ENCODE measurements around the gene CCT5.
"Not testable (repeated sequence)": the region's sequence is repeated elsewhere in the genome, so short reads cannot be mapped to it uniquely, and the experiment has no call there.

Gene CCT5

GRCh38 chr5:10277773-10278630, 27.9 kb downstream of the CCT5 start:
- DNase-seq (ENCODE audit: low spot score), result no peak

DNA sequence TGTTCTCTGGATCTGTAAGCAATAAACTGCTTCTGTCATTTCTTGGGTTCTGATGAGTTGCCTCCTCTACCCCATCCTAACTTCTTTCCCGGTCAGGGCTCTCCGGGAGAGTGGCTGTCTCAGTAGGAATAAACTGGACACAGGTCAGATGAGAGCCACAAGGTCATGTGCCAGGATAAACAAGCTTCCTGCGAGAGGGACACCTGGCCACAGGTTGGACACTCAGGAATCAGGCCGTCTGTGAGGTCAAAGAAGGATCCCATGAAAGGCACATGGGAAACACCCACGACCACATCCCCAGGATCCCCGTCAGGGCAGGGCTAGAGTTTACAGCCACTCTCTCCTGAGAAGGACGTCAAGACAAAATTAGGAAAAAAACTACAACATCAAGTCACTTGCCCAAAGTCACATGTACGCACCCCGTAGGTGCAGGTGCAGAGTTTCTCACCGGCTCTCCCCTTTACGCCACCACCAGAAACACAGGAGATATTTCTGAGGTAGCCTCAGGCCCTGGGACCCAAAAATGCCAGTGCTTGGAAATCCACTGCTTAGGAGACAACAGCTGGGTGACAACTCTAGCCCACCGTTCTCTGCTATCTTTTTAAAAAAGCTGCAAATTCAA, 28.7 kb downstream of the CCT5 start:
- DNase-seq (ENCODE audit: low spot score), result no peak

DNA sequence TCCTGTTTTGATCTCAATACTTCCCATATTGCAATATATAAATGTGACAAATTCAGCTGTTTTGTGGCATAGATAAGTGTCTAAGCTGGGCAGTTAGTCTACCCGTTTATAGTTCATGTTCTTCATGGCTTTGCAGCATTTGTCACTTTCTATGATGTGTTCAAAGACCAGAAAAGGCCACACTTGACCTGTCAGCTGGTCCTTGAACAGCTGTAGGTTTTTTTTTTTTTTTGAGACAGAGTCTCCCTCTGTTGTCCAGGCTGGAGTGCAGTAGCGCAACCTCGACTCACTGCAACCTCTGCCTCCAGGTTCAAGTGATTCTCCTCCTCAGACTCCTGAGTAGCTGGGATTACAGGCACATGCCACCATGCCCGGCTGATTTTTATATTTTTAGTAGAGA, 29.2 kb downstream of the CCT5 start:
- no peak for DNase-seq (ENCODE audit: low spot score)

GRCh38 chr5:10279925-10280720, 30.0 kb downstream of the CCT5 start:
- DNase-seq (ENCODE audit: low spot score), result no peak

GRCh38 chr5:10283927-10284635, 34.0 kb downstream of the CCT5 start:
- DNase-seq (ENCODE audit: low spot score), result peak; percentile 82

- not testable (repeated sequence) for DNase-seq (ENCODE audit: low spot score)
These were observed 35.3 kb downstream of the CCT5 start for GRCh38 chr5:10285362-10285761.

DNA sequence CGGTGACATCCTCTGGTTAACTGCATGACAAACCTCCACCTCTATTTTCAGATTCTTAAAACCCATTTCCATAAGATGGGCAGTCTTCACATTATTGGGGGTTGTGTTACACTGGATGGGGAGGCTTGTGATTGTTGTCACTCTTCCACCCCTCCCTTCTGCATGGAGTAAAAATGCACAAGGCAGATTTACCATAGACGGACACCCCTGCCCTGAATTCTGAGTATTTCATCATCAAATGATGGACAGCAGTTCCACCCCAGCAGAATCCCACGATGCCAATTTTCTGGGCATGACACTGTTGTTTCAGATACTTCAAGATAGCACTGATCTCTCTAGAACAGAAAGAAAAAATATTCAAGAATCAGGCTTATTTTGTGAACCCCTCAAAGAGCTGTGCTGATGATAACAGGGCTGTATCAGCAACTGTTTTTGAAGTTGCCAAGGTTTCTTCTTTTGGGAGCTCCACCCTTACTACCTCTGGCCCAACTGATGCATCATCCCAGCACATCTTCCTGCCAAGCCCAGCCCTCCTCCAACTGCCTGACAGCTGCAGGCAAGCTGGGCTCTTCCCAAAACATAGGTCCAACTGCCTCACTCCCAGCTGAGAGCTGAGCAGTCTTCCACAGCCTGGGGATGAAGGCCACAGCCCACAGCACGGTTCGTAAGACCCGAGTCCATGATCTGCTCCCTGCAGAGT, 36.2 kb downstream of the CCT5 start:
- no peak for DNase-seq (ENCODE audit: low spot score)

GRCh38 chr5:10286862-10287227, 36.8 kb downstream of the CCT5 start:
- no peak for DNase-seq (ENCODE audit: low spot score)

DNA sequence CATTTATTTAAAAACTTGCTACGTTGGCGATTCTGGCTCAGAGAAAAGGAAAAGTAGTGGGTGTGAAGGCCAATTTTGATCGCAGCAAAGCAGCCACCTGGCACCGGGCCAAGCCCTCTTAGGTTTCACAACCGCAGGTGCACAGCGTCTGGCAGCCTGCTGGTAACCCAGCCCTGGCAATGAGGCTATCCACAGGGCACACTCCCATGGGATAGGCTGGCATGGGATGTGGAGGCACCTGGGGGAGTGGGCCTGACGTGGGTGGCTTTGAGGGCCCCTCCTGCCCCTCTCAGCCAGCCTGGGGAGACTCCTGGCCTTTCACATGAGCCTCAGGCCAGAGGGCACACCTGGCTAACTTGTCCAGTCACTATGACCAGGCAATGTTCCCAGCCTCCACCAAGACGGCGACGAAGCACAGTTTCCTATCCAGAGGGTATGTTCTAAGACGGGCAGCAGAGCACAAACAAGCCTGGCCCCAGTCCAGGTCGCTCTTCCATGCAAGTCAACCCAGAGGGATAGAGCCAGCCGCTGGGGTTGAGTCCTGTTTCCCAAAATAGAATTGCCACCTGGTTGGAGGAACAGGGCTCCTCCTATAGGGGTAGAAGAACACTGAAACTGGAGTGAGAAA, 38.6 kb downstream of the CCT5 start:
- DNase-seq (ENCODE audit: low spot score), result no peak

GRCh38 chr5:10289353-10289752, 39.3 kb downstream of the CCT5 start:
- no peak for DNase-seq (ENCODE audit: low spot score)

DNA sequence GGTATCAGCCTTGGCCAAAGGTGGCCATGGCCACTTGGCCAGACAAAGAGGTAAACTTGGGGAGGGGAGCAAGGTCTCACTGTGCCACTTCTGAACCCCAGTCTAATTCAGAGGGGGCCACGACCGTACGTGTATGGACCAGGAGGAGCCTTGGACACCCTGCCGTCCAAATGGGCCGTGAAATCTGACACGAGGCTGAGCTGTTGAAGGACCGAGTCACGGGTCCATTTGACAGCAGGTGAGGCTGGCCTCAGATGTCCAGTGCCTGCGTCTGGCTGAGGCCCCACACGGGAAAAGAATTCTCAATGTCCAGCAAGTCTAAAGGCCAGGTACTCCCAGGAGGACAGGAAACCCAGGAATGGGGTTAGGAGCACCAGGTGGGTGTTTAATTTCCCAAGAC, 39.9 kb downstream of the CCT5 start:
- no peak for DNase-seq (ENCODE audit: low spot score)

DNA sequence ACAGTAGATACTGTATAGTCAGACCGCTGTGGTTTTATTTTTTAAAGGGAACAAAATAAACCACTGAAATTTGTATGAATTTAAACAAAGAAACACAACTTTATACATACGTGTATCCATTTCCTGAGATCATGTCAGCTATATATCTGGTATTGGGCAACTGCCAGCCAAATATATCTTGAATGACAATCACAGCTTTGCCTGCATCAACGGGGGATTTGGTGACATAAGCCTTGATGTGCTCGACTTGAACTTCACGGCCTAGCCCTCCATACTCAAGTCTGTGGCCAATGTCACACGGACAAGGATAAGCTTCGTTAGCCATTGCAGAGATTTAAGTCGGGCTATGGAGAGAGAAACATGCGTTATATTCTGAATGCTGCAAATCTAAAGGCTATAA, 40.4 kb downstream of the CCT5 start:
- DNase-seq (ENCODE audit: low spot score), result no peak

DNA sequence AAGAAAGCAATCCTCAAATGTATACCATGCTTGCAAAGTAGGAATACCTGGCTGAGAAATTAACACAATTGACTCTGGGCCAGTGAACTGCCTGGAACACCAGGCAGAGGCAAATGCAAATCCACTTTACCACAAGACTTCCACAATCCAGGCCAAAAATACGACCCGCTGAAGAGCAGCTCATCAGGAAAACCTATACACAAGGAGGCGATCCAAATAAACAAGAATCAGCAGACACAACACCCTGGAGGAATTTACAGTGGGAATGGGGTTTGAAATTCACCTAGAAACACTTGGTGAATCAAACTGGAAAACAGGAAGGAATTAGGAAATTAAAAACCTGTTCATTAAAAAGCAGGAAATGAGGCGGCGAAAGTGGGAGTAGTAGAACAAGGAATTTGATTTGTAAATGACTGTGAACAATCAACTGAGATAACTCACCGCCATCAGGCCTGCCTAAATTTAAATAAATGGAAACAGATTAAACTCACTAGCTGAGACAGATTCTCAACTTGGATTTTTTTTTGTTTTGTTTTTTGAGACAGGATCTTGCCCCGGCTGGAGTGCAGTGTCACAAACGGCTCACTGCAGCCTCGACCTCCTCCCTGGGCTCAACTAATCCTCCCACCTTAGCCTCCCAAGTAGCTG, 41.7 kb downstream of the CCT5 start:
- no peak for DNase-seq (ENCODE audit: low spot score)

- no peak for DNase-seq (ENCODE audit: low spot score)
These were observed 44.0 kb downstream of the CCT5 start for GRCh38 chr5:10293907-10294662.

GRCh38 chr5:10295619-10296326, 45.7 kb downstream of the CCT5 start:
- no peak for DNase-seq (ENCODE audit: low spot score)

- DNase-seq (ENCODE audit: low spot score), result no peak
These were observed 47.6 kb downstream of the CCT5 start for GRCh38 chr5:10297646-10298204.

GRCh38 chr5:10300246-10300645, 50.2 kb downstream of the CCT5 start:
- no peak for DNase-seq (ENCODE audit: low spot score)

DNA sequence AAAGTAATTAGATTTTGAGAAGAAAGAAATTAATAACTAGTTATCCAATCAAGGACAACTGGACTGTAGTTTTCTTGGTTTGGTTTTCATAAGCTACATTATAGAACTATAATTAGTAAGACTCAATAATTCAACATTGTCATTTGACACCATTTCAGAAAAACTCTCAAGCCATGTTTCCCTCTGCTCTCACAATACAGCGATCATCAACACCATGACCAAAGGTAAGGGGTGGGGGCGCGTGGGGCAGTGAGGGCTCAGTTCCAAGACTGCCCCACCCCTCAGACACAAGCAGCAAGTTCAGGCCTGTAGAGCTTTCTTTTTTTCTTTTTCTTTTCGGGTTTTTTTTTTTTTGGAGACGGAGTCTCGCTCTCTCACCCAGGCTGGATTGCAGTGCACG, 51.2 kb downstream of the CCT5 start:
- no peak for DNase-seq (ENCODE audit: low spot score)
